ENCODE data around the gene ACTR10.

ACTR10 gene

GRCh38 chr14:58274881-58275280 is 74.9 kb downstream of the ACTR10 start:
- Histone ChIP-seq H3K27ac (peak overlapping the region; percentile 7; the same call in 1 of the 2 replicates), H3K4me3 (IDR thresholded peaks at IDR 0.05; ENCODE audit: insufficient read depth, low read depth, low read length) (no peak overlapping the region), H4K20me1 (ENCODE audit: insufficient read depth) (0 out of 2 replicates have a peak, but pooled peaks cover 8% of the 10 kb centered on the region), H2AFZ (ENCODE audit: low read depth) (no peak overlapping the region), H3K27me3 (ENCODE audit: insufficient read depth, low read depth) (no peaks in the 10 kb centered on the region), H3K79me2 (ENCODE audit: insufficient read depth, low read depth) (peaks cover 8% of the 10 kb centered on the region; the same call in 1 of the 2 replicates), H3K4me2 (no peak overlapping the region), H3K36me3 (ENCODE audit: insufficient read depth) (no peaks in the 10 kb centered on the region), H3K9ac (no peak overlapping the region), H3K4me1 (ENCODE audit: low read depth, poor library complexity, severe bottlenecking) (peaks cover 13% of the 10 kb centered on the region)
- TF ChIP-seq, protein P1, sequence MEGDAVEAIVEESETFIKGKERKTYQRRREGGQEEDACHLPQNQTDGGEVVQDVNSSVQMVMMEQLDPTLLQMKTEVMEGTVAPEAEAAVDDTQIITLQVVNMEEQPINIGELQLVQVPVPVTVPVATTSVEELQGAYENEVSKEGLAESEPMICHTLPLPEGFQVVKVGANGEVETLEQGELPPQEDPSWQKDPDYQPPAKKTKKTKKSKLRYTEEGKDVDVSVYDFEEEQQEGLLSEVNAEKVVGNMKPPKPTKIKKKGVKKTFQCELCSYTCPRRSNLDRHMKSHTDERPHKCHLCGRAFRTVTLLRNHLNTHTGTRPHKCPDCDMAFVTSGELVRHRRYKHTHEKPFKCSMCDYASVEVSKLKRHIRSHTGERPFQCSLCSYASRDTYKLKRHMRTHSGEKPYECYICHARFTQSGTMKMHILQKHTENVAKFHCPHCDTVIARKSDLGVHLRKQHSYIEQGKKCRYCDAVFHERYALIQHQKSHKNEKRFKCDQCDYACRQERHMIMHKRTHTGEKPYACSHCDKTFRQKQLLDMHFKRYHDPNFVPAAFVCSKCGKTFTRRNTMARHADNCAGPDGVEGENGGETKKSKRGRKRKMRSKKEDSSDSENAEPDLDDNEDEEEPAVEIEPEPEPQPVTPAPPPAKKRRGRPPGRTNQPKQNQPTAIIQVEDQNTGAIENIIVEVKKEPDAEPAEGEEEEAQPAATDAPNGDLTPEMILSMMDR (conservative IDR thresholded peaks at IDR 0.05; ENCODE audit: low read depth, low read length), result no peak

DNA sequence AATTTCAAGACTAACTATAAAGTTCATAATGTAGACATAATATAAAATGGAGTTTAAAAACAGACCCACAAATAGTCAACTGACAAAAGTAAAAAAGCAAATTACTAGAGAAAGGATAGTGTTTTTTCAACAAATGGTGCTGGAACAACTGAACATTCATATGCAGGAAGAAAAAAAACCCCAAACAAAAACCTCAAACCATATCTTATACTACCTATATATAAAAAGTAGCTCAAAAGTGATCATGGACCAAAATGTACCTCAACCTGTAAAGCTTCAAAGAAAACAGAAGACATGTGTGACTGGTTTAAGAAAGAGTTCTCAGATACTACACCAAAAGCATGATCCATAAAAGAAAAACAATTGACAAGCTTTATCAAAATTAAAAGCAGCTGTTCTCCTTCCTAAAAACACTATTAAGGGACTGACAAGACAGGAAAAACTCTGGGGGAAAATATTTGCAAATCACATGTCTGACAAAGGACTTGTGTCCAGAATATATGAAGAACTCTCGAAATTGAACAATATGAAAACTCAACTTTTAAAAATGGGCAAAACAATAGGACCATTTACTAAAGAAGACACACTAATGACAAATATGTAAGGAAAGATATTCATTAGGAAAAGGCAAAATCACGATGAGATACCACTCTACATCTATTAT is 75.7 kb downstream of the ACTR10 start:
- TF ChIP-seq, protein P1 (conservative IDR thresholded peaks at IDR 0.05; ENCODE audit: low read depth, low read length), result no peak
- Histone ChIP-seq H3K4me2 (no peak overlapping the region), H3K9ac (no peak overlapping the region), H3K4me1 (ENCODE audit: low read depth, poor library complexity, severe bottlenecking) (peaks cover 8% of the 10 kb centered on the region), H4K20me1 (ENCODE audit: insufficient read depth) (0 out of 2 replicates have a peak, but pooled peaks cover 8% of the 10 kb centered on the region), H2AFZ (ENCODE audit: low read depth) (no peak overlapping the region), H3K36me3 (ENCODE audit: insufficient read depth) (no peaks in the 10 kb centered on the region), H3K27me3 (ENCODE audit: insufficient read depth, low read depth) (no peaks in the 10 kb centered on the region), H3K27ac (no peak overlapping the region; the same call in 1 of the 2 replicates), H3K79me2 (ENCODE audit: insufficient read depth, low read depth) (peaks cover 8% of the 10 kb centered on the region; the same call in 1 of the 2 replicates), H3K4me3 (IDR thresholded peaks at IDR 0.05; ENCODE audit: insufficient read depth, low read depth, low read length) (no peak overlapping the region)

DNA sequence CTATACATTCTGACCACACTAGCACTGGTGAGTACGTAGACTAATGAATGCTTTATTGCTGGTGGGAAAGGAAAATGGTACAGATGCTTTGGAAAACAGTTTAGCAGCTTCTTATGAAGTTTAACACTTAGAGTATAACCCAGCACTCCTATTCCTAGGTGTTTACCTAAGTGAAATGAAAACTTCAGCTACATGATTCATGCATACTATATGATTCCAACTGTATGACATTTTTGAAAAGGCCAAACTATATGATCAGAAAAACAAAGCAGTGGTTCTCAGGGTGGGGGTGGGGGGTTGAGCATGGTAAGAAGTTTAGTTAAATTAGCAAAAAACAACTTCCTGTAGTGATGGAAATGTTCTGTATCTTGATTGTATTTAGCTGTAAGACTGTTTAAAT is 76.3 kb downstream of the ACTR10 start:
- Histone ChIP-seq H4K20me1 (ENCODE audit: insufficient read depth) (0 out of 2 replicates have a peak, but pooled peaks cover 8% of the 10 kb centered on the region), H3K79me2 (ENCODE audit: insufficient read depth, low read depth) (peaks cover 8% of the 10 kb centered on the region; the same call in 1 of the 2 replicates), H3K4me1 (ENCODE audit: low read depth, poor library complexity, severe bottlenecking) (peaks cover 4% of the 10 kb centered on the region), H3K9ac (no peak overlapping the region), H3K4me2 (no peak overlapping the region), H3K4me3 (IDR thresholded peaks at IDR 0.05; ENCODE audit: insufficient read depth, low read depth, low read length) (no peak overlapping the region), H3K36me3 (ENCODE audit: insufficient read depth) (no peaks in the 10 kb centered on the region), H2AFZ (ENCODE audit: low read depth) (no peak overlapping the region), H3K27me3 (ENCODE audit: insufficient read depth, low read depth) (no peaks in the 10 kb centered on the region), H3K27ac (no peak overlapping the region)
- TF ChIP-seq, protein P1 (conservative IDR thresholded peaks at IDR 0.05; ENCODE audit: low read depth, low read length), result no peak

- Histone ChIP-seq H3K36me3 (ENCODE audit: insufficient read depth) (no peaks in the 10 kb centered on the region), H3K79me2 (ENCODE audit: insufficient read depth, low read depth) (peaks cover 8% of the 10 kb centered on the region; the same call in 1 of the 2 replicates), H2AFZ (ENCODE audit: low read depth) (no peak overlapping the region), H3K27me3 (ENCODE audit: insufficient read depth, low read depth) (no peaks in the 10 kb centered on the region), H3K4me3 (IDR thresholded peaks at IDR 0.05; ENCODE audit: insufficient read depth, low read depth, low read length) (no peak overlapping the region), H3K27ac (no peak overlapping the region), H3K9ac (no peak overlapping the region), H3K4me2 (no peak overlapping the region), H4K20me1 (ENCODE audit: insufficient read depth) (0 out of 2 replicates have a peak, but pooled peaks cover 8% of the 10 kb centered on the region), H3K4me1 (ENCODE audit: low read depth, poor library complexity, severe bottlenecking) (peaks cover 4% of the 10 kb centered on the region)
- TF ChIP-seq, protein P1 (conservative IDR thresholded peaks at IDR 0.05; ENCODE audit: low read depth, low read length), result no peak
Observed at GRCh38 chr14:58278177-58278576, 78.2 kb downstream of the ACTR10 start.
